Esophagus (tissue), 2 donors: ENCODE results near the gene PEAK1. TPM values are rescaled to one million over a fixed set of nuclear protein-coding genes. Genes with fewer than 3 reads are reported as not detected.

Experiments
- polyA plus RNA-seq, 2 donors: library from polyadenylated mRNA; stranded (reverse); fragments of 200-250 nt; gene quantifications; one replicate each; pipeline ENCODE4 v1.2.3, GENCODE V29; 2013
- donor health status: healthy with polysubstance abuse.
- donor health status: Bipolar disorder and iron deficiency.

The PEAK1 gene
- polyA plus RNA-seq, 2 donors = 1.9 to 3.6 TPM

Other genes starting within 250 kb of the PEAK1 start
- 1 to 10 TPM; 6.5 to 7.0 TPM for gene HMG20A, start 784 bp upstream of the PEAK1 start, polyA plus RNA-seq
- gene LINGO1, start 212.8 kb upstream of the PEAK1 start, polyA plus RNA-seq = under 1 TPM; 0.08 to 0.25 TPM